ENCODE data around the gene SLC5A1. TPM values are rescaled to one million over a fixed set of nuclear protein-coding genes. Genes with fewer than 3 reads are reported as not detected.
"Not testable (repeated sequence)": the region's sequence is repeated elsewhere in the genome, so short reads cannot be mapped to it uniquely, and the experiment has no call there.

Gene SLC5A1
- total and polyA plus RNA-seq, 2 of the 8 experiments (the other 6 are each of a cell fraction or from before 2014, with no cell fraction given), result 0.06 TPM; not detected in 1

GRCh38 chr22:32140688-32141087, 97.6 kb downstream of the SLC5A1 start:
- H3K23ac ChIP-seq (ENCODE audit: insufficient read length); H3K9me3 ChIP-seq (ENCODE audit: insufficient read depth in 2 of 2, low read depth in 1 of 2, low read length in 1 of 2); H2BK20ac ChIP-seq (ENCODE audit: low read length); H2BK12ac ChIP-seq (ENCODE audit: low read depth, low read length); H3K36me3 ChIP-seq (ENCODE audit: control insufficient read depth in 2 of 4, insufficient read depth in 4 of 4, low read length in 3 of 4); H3K27me3 ChIP-seq (replicated peaks in 1 of 4; ENCODE audit: control insufficient read depth in 3 of 4, extremely low read depth in 1 of 4, insufficient read depth in 3 of 4, low read length in 3 of 4); H3K4me1 ChIP-seq (replicated peaks in 1 of 4; ENCODE audit: control insufficient read depth in 3 of 4, insufficient read depth in 4 of 4, low read length in 3 of 4); H3K79me2 ChIP-seq (ENCODE audit: control insufficient read depth in 1 of 2, insufficient read depth in 2 of 2, low read length in 2 of 2); H4K91ac ChIP-seq (replicated peaks; ENCODE audit: insufficient read length, low read length); H4K20me1 ChIP-seq (replicated peaks in 1 of 2; ENCODE audit: control insufficient read depth in 1 of 2, insufficient read depth in 2 of 2, low read length in 2 of 2); H3K4ac ChIP-seq (replicated peaks; ENCODE audit: insufficient read length, low read depth, low read length); H2BK120ac ChIP-seq (replicated peaks; ENCODE audit: low read depth, low read length); H3K14ac ChIP-seq (ENCODE audit: insufficient read length); H3K18ac ChIP-seq (ENCODE audit: extremely low read depth, low read length); H4K8ac ChIP-seq (ENCODE audit: extremely low read depth, insufficient read depth, low read length); H4K5ac ChIP-seq (ENCODE audit: insufficient read length, low read depth, low read length); H2BK15ac ChIP-seq (ENCODE audit: low read length); H2BK5ac ChIP-seq (ENCODE audit: low read depth, low read length); H3K79me1 ChIP-seq (ENCODE audit: low read depth, low read length); POLR2A ChIA-PET (ENCODE audit: partially characterized antibody); H3K23me2 ChIP-seq (ENCODE audit: low read depth, low read length); H2AFZ ChIP-seq (ENCODE audit: low read length); H3K27ac ChIP-seq (ENCODE audit: low read depth, low read length); H2AK5ac ChIP-seq (ENCODE audit: low read depth, low read length); H3K4me2 ChIP-seq (ENCODE audit: insufficient read depth in 1 of 2, low read depth in 2 of 2, low read length in 2 of 2); H3K56ac ChIP-seq (replicated peaks; ENCODE audit: insufficient read length, low read depth, low read length); H3K9ac ChIP-seq (replicated peaks in 1 of 4; ENCODE audit: extremely low read depth in 1 of 4, low read depth in 3 of 4, low read length in 3 of 4); H3K4me3 ChIP-seq (ENCODE audit: extremely low read depth in 1 of 4, insufficient read depth in 2 of 4, low read depth in 3 of 4, low read length in 4 of 4): not testable (repeated sequence)
- FAIRE-seq (peak; percentile 98), DNase-seq (ENCODE audit: low read depth in 1 of 2, low spot score in 2 of 2) (peak in 1 of 2 experiments; percentile 45)
- TF ChIP-seq CTCF (IDR thresholded peaks at IDR 0.05; ENCODE audit: control extremely low read depth in 1 of 3, insufficient read depth in 1 of 3, low read depth in 1 of 3, low read length in 3 of 3) (peak; percentile 36 to 60 (median 59)), RAD21 (IDR thresholded peaks at IDR 0.05 in 1 of 2, conservative IDR thresholded peaks at IDR 0.05 in 1 of 2; ENCODE audit: low read depth in 2 of 2, low read length in 2 of 2) (peak; percentile 51 to 57)
- CTCF ChIA-PET (ENCODE audit: partially characterized antibody), result interaction anchor here (0.6 to 4.4 kb wide), 5 partner anchors 10 to 238 kb away, joined by 3 to 20 read pairs (median 4); no protein-coding TSS in a partner anchor
- WGBS, 2 experiments (ENCODE audit: extremely low coverage in 1 of 2, insufficient coverage in 1 of 2, insufficient read length in 1 of 2, insufficient replicate concordance in 2 of 2, low coverage in 1 of 2, low lambda C conversion rate in 2 of 2, missing lambda C conversion rate in 1 of 2), result 63% methylated on average over 2 of the region's 6 CpGs; no CpG with 5 or more reads in 1 of the 2 experiments

Data from H1 (cell line).